Measurements from ENCODE around the gene OR52B4.

DNA sequence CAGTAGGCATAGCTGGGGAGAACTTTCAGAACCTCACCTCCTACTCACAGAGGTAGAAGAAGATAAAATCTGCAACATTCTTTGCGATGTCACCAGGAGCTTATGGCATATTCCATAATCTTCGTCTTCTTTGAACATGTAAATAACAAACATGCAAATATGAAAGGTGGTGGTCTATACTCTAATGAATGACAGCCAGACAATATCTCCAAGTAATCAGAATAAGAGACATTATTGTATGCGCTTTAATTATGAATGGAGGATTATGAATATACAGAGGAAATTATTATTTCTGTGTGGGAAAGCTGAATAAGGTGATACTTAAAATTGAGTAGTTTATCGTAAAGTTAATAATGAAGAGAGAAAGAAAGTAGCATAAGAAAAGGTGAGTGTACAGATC, at the start of gene OR52B4:
- TF ChIP-seq TAF1 (IDR thresholded peaks at IDR 0.05; ENCODE audit: low read depth, low read length) (no peak), POLR2AphosphoS5 (IDR thresholded peaks at IDR 0.05; ENCODE audit: low read depth, low read length) (no peak), POLR2A (IDR thresholded peaks at IDR 0.05; ENCODE audit: low read depth, low read length) (no peak), SPI1 (IDR thresholded peaks at IDR 0.05; ENCODE audit: low read depth, low read length) (no peak), POU2F2 (IDR thresholded peaks at IDR 0.05; ENCODE audit: low read depth, low read length) (no peak), PAX5 (IDR thresholded peaks at IDR 0.05; ENCODE audit: insufficient read depth, low read length, severe bottlenecking) (no peak)
